HG03520 (cell line): ENCODE data around the gene TGFBR2.
"Not testable (repeated sequence)": the region's sequence is repeated elsewhere in the genome, so short reads cannot be mapped to it uniquely, and the experiment has no call there.

Experiments
- ATAC-seq: cut with Tn5 transposase; IDR thresholded peaks from one replicate; pipeline ENCODE4 v1.9.1; 2021; ENCODE audit warnings: mild to moderate bottlenecking, moderate library complexity; ENCODE audit not compliant: unreplicated experiment

The TGFBR2 gene

GRCh38 chr3:30654269-30654668 is 47.9 kb downstream of the TGFBR2 start:
- ATAC-seq: no peak

GRCh38 chr3:30655187-30655812 is 48.9 kb downstream of the TGFBR2 start:
- ATAC-seq: peak; percentile 37

- ATAC-seq: no peak
Measured at GRCh38 chr3:30656624-30657141, 50.3 kb downstream of the TGFBR2 start.

- peak; percentile 19 for ATAC-seq
Measured at GRCh38 chr3:30657914-30658313, 51.5 kb downstream of the TGFBR2 start.

- peak; percentile 85 for ATAC-seq
Measured at GRCh38 chr3:30658328-30659052, 52.1 kb downstream of the TGFBR2 start.

GRCh38 chr3:30659270-30660130 is 53.1 kb downstream of the TGFBR2 start:
- ATAC-seq: no peak

GRCh38 chr3:30660136-30660535 is 53.7 kb downstream of the TGFBR2 start:
- ATAC-seq: no peak

- ATAC-seq: no peak
Measured at GRCh38 chr3:30660656-30661055, 54.3 kb downstream of the TGFBR2 start.

GRCh38 chr3:30661098-30661873 is 54.9 kb downstream of the TGFBR2 start:
- no peak for ATAC-seq

GRCh38 chr3:30662836-30663235 is 56.4 kb downstream of the TGFBR2 start:
- no peak for ATAC-seq

- ATAC-seq: no peak
Measured at GRCh38 chr3:30663533-30664241, 57.3 kb downstream of the TGFBR2 start.

GRCh38 chr3:30664459-30664858 is 58.1 kb downstream of the TGFBR2 start:
- ATAC-seq: no peak

GRCh38 chr3:30664884-30665283 is 58.5 kb downstream of the TGFBR2 start:
- no peak for ATAC-seq

- ATAC-seq: no peak
Measured at GRCh38 chr3:30665539-30665938, 59.1 kb downstream of the TGFBR2 start.

GRCh38 chr3:30666572-30667279 is 60.3 kb downstream of the TGFBR2 start:
- ATAC-seq: no peak

GRCh38 chr3:30667280-30667651 is 60.9 kb downstream of the TGFBR2 start:
- ATAC-seq: no peak

- ATAC-seq: no peak
Measured at GRCh38 chr3:30668051-30668609, 61.7 kb downstream of the TGFBR2 start.

GRCh38 chr3:30669360-30669934 is 63.0 kb downstream of the TGFBR2 start:
- not testable (repeated sequence) for ATAC-seq

GRCh38 chr3:30670292-30670691 is 63.9 kb downstream of the TGFBR2 start:
- ATAC-seq: no peak
